ENCODE data around the gene MYO7B.

GRCh38 chr2:127506510-127506909 is 29.0 kb upstream of the MYO7B start:
- TF ChIP-seq CTCF (IDR thresholded peaks at IDR 0.05; ENCODE audit: low read length) (no peak), EZH2 (optimal IDR thresholded peaks at IDR 0.05; ENCODE audit: low read depth, low read length) (no peak)
